ENCODE data around the gene TMEM181.

Gene TMEM181

GRCh38 chr6:158628542-158628941 lies 68.7 kb downstream of the TMEM181 start:
- no peaks in the 10 kb centered on the region for H3K27me3 ChIP-seq (ENCODE audit: insufficient read depth, poor library complexity, severe bottlenecking)
- H3K27ac ChIP-seq (replicated peaks), result no peak overlapping the region
- TF ChIP-seq GABPA (IDR thresholded peaks at IDR 0.05; ENCODE audit: low read depth), result no peak
- TF ChIP-seq CTCF (IDR thresholded peaks at IDR 0.05; ENCODE audit: insufficient read depth, low read length), result no peak
- TF ChIP-seq REST (IDR thresholded peaks at IDR 0.05; ENCODE audit: insufficient replicate concordance, low read depth), result no peak
- TF ChIP-seq POLR2AphosphoS5 (IDR thresholded peaks at IDR 0.05; ENCODE audit: low read depth), result no peak
- H3K4me3 ChIP-seq (replicated peaks; ENCODE audit: insufficient read depth, low read length), result no peak overlapping the region
- no peak for DNase-seq (ENCODE audit: low read depth in 1 of 2, low spot score in 1 of 2)

- H3K4me3 ChIP-seq (replicated peaks; ENCODE audit: insufficient read depth, low read length), result no peak overlapping the region
- no peaks in the 10 kb centered on the region for H3K27me3 ChIP-seq (ENCODE audit: insufficient read depth, poor library complexity, severe bottlenecking)
- no peak for DNase-seq (ENCODE audit: low read depth in 1 of 2, low spot score in 1 of 2)
- H3K27ac ChIP-seq (replicated peaks), result no peak overlapping the region
- TF ChIP-seq SPI1 (IDR thresholded peaks at IDR 0.05; ENCODE audit: borderline replicate concordance, low read depth), result no peak
- no peak for TF ChIP-seq GABPA (IDR thresholded peaks at IDR 0.05; ENCODE audit: low read depth)
- no peak for TF ChIP-seq CTCF (IDR thresholded peaks at IDR 0.05; ENCODE audit: insufficient read depth, low read length)
- TF ChIP-seq REST (IDR thresholded peaks at IDR 0.05; ENCODE audit: insufficient replicate concordance, low read depth), result no peak
- no peak for TF ChIP-seq POLR2AphosphoS5 (IDR thresholded peaks at IDR 0.05; ENCODE audit: low read depth)
Measured at GRCh38 chr6:158629367-158630221, 69.7 kb downstream of the TMEM181 start.

- Histone ChIP-seq H3K27me3 (ENCODE audit: insufficient read depth, poor library complexity, severe bottlenecking) (no peaks in the 10 kb centered on the region), H3K4me3 (replicated peaks; ENCODE audit: insufficient read depth, low read length) (no peak overlapping the region), H3K27ac (replicated peaks) (no peak overlapping the region)
- TF ChIP-seq GABPA (IDR thresholded peaks at IDR 0.05; ENCODE audit: low read depth) (no peak), REST (IDR thresholded peaks at IDR 0.05; ENCODE audit: insufficient replicate concordance, low read depth) (no peak), POLR2AphosphoS5 (IDR thresholded peaks at IDR 0.05; ENCODE audit: low read depth) (no peak), SPI1 (IDR thresholded peaks at IDR 0.05; ENCODE audit: borderline replicate concordance, low read depth) (no peak), CTCF (IDR thresholded peaks at IDR 0.05; ENCODE audit: insufficient read depth, low read length) (no peak)
- no peak for DNase-seq (ENCODE audit: low read depth in 1 of 2, low spot score in 1 of 2)
Measured at GRCh38 chr6:158630938-158631616, 71.2 kb downstream of the TMEM181 start.

All from HL-60 (cell line).